Activated CD8-positive, alpha-beta memory T cell treated with anti-CD3 and anti-CD28 coated beads, Interleukin-2, amount 50 U/mL, for 48 hours (primary cell): ENCODE results near the gene CNTN1.

Source experiments
- DNase-seq: peaks from one replicate; pipeline ENCODE4 v3.0.0-alpha.2; 2020

CNTN1 gene

DNA sequence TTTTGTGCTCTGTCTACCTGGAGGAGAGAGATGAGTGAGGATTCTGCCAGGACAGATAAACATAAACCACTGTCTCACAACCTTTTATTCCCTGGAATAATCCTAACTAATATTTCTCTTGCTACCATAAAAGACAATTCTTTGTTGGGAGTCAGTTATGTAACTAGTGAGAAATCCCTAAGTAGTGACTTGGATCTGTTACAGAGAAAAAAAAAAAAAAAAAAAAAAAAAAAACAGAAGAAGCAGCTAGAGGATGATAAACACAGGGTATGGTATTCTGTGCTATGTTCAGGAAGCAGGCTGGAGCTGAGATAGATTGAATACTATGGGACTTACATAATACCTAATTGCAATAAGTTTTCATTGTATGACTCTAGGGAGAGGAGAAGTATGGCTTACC lies 178.7 kb downstream of the CNTN1 start:
- no peak for DNase-seq

DNA sequence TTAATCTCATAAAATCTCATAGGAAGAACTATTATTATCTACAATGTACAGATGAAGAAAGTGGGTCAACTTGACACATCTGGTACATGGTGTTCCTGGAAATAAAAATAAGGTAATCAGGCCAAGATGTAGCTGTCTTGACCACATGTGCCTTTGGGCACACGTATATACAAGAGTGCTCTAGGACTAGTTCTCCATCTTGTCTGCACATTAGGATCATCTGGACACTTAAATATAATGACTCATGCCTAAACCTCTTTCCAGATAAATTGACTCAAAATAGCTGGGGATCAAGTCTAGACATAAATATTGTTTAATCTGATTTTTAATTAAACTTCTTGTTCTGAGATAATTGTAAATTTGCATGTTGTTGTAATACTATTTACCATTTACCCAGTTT lies 182.6 kb downstream of the CNTN1 start:
- no peak for DNase-seq

DNA sequence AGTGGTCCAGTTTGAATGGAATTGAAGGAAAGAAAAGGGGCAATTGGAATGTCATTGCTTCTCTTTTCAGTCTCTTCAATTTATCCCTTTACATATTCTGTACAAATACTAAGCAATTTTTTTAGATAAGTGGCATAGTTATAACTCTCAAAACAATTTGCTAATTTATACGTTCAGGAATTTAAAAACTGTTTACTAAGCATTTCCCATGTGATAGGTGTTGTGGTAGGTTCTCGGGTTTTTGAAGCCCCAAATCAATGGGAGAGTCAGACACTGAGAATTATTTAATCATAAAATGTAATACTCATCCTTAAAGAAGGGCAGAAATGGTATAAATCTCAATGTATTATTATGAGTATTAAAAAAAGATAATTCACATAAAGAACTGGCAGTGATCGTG lies 197.1 kb downstream of the CNTN1 start:
- no peak for DNase-seq

DNA sequence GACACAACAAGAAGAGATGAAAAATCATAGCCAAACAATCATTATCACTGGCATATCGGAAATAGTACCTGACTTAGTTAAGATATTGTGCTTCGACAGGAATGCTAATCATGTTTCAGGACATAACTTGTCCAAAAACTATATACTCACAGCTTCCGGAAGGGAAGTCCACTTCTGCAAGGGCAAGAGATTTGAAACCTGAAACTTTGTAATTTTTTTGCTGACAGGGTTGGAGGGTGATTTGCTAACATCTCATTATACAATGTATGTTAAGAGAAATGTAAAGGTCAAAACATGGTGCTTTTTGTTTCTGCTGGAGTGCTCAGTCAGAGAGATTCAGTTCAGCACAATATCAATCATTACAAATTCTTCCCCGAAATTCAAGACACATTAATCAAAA lies 200.3 kb downstream of the CNTN1 start:
- no peak for DNase-seq

DNA sequence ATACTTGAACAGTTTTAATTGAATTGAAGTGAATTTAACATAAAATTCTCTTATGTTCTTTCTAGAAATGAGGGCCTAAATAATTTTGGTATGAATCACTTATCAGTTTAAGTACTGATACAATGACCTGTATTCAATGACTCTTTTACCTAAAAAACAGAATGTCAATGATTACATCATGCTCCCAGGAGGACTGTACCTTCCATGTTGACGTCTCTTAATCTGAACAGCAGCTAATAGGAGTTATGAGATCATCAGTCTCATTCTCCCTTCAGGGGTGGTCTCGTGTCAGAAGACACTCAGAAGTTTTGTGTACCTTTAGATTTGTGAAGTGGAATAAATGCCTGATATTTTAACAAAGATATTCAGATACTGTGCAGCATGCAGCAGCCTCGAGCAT lies 206.3 kb downstream of the CNTN1 start:
- no peak for DNase-seq

DNA sequence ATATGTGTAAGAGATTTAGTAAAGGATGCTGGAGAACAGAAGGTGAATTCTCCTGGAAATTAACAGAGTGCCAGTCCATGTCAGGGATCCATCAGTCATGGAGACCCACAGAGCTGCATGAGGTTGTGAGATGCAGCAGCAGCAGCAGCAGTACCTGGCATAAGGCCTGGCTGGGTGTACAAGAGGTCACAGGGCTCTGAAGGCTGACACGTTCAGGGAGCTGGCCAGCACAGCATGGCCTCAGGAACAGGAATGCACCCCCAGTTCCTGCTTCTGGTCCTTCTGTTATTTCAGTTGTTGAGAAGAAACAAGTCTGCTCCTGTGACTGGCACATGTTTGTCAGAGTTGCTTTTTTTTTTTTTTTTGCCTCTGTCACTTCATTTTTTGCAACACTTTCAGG lies 210.8 kb downstream of the CNTN1 start:
- DNase-seq: no peak

DNA sequence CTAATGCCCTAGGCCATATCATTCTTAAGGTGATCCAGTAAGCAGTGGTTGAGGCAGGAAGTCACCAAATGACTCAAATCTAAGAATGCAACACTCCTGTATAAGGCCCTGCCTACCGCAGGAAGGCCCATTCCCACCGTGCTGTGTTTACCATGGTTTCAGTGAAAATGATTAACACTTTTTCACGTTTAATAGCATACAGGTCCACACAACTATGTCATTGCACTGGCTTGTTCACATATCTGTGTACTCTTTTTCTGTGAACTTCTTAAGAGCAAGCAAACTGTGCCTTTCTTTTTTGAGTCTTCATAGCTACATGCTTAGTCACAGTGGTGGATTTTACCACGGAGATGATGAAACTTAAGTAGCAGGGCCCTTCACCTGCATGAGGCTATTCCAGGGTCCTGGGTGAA lies 214.9 kb downstream of the CNTN1 start:
- DNase-seq: no peak

DNA sequence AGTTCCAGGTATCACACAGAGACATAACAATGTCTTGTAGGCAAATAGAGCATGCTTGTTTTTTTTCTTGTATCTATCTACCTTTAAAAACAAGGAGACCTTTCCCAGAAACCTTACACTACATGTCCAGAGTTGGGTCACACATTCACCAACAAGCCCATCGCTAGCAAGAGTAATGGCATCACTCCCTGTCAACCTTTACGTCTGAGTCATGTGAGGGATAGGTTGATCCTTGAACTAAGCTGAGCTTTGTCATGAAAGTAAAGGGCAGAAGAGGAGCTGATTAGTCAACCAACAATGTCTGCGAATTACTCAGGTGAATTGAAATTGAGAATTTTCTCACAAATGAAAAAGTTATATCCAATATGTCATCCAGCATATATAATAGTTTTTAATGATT lies 219.4 kb downstream of the CNTN1 start:
- DNase-seq: no peak

DNA sequence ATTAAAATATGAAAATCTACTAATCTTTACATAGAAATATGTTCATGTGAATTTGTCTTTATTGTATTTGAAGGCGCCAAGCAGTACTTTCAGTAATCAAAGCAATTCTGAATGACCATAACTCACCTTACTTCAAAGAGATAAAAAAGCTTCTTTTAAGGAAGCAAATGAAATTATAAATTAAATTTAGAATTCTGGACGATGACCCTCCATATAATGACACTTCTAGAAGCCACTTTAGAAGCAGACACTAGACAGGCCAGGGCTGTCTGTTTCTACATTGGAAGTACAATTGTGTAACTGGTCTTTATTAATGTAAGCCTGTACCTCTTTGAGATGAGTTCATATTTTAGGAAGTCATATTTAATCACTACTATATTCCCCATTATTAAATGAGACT lies 222.9 kb downstream of the CNTN1 start:
- DNase-seq: no peak

DNA sequence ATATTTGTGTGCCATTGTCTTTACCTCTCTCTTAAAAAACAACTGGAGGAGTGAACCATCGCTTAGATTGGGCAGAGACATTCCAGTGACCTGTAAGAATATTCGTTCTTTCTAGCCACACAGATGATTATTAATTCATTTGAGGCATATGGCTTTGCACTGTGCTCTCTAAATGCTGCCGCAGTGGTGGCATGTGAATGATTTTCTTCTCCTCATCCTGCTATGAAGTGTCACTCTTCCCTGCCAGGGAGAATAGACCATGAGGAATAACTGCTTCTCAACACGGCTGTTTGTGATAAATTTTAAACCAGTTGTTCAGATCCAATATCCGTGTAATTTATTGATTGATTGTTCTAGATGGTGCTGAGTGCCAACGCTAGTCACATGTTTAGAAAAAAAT lies 225.3 kb downstream of the CNTN1 start:
- no peak for DNase-seq

DNA sequence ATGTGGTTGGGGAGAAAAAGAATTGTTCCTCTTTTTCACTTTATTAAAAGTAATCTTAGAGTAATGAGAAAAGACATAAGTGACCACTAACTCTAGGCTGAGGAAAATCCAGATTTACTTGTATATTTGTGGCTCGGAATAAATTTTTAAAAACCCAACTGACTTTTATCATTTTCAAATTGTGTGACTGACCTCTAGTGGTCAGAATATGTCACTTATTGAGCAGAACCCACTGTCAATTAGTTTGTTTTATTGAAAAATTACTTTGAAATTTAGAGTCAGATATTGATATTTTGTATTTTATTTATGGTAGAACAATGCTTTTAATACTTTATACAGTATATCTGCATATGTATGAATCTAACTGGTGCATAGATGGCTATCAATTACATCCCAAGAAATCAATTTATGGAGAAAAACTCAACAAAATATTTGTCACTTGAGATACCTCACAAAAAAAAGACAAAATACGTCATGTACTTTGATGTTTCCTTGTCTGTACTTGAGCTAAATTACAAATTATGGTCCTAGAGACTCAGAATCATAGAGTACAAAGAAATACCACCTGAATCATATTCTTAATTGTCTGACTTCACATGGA lies 229.4 kb downstream of the CNTN1 start:
- DNase-seq: no peak

DNA sequence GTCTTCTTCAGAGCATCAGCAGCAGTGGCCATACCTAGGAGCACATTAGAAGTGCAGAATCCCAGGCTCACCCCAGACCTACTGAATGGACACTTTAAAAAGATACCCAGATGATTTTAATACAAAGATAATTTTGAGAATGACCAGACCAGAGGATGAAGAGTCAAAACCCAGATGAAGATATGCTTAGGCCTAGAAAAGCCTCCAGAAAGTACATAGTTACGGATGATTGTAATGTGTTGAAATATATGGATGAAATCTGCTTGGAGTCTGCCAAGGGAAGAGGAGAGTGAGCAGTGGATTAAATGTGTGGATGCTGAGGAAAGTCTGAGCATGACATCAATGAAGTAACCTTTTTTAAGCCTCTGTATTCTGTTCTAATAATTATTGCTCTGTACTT lies 245.7 kb downstream of the CNTN1 start:
- DNase-seq: no peak

DNA sequence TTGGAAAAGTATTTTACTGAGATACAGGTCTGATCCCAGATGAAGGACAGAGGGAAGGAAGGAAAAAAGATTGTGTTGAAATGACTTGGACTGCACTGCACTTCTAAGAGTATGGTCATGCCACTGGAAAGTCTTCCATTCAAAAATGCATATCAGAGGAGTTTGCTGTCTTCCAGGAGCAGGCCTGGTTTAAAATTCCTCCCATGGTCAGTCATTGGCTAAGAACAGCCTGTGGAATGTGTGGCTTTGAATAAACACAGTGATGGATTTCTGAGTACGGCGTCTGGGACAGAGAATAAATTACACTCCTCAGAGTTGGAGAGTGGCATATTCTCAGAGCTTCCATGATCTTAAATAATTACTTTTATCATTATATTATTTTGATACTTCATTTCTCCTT lies 250.1 kb downstream of the CNTN1 start:
- no peak for DNase-seq

DNA sequence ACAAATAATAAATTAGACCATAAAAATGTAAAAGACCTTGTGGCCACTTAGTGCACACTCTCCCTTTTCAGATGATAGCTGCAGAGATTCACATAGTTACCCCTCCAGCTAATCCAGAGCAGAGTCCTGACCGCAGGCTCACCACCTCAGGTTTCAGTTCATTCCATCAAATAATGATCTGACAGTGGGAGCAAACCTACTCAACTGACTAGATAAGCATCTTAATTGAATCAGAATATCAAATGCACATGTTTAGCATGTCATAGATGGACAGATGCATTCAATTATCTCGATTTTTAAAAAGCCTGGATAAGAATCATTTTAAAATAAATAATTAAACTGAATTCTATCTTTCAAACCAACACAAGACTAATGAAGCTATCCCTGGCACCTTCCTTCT lies 253.5 kb downstream of the CNTN1 start:
- no peak for DNase-seq

DNA sequence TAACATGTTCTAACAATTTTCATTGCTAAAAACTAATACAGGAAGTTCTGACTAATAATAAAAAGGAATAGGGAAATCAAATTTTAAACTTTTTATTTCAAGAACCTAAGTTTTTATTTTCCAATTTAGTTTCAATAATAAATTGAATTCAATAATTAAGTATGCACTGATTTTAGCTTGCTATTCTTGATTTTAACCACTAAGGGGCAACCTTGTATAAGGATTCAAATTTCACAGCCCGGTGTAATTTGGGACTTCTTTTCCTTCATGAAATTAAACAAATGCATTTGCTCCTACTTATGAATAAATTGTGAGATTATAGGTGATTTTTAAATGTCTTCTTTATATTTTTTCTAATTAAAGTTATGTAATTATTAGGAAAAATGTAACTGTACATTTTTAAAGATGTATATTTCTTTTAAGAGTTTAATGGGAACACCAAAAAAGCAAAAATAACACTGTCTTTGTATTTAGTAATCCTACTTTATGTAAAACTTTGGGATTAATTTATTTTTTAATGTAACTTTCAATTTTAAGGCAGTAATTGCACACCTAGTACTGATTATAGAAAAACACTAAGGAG lies 254.5 kb downstream of the CNTN1 start:
- no peak for DNase-seq

DNA sequence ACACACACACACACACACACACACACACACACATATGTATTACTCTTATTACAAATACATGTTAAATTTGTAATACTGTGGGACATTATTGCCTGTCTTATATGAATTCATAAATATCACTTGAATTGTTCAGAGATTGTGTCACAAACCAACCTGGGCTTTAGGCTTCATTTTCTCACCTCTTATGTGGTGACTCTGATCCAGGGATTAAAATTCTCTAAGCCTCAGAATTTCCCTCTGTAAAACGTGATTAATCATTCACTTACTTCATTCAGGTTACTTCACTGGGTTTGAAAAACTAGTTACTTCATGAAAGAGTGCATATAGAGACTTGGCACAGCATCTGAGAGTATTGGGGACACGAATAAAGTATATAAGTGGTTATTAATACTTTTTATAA lies 255.6 kb downstream of the CNTN1 start:
- no peak for DNase-seq

DNA sequence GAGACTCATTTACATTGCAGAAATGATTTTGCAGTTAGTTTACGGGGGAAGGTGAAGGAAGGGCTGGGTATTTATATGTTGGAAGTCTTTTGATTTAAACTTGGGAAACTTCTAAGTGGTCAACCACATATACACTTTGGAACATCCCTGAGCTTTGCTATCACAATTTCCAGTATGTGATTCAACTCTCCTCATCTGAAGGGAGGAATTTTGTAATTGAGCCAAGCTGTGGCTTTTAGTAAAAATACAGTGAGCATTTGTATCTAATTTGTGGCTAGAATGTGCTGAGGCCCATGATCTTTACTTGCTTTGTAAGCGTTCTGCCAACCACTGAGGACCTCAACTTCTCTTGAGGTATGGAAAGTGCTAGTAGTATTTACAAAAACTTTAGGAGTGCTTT lies 260.8 kb downstream of the CNTN1 start:
- DNase-seq: no peak

DNA sequence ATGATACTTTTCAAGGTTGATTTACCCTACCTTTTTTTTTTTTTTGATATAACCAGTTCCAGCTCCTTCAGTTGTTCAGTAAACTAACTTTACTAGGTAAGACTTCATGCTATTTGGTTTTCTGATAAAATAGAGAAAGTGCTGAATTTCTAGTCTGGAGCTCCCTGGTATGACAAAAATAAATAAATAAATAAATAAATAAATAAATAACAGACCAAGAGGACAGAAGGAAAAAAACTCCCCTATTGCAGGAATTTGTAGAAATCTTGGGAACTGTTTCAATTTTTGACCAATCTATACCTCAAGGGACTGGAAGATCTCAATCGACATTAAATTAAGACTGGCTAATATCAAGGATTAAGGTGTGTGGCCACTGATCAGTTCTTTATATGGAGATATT lies 265.2 kb downstream of the CNTN1 start:
- DNase-seq: no peak

DNA sequence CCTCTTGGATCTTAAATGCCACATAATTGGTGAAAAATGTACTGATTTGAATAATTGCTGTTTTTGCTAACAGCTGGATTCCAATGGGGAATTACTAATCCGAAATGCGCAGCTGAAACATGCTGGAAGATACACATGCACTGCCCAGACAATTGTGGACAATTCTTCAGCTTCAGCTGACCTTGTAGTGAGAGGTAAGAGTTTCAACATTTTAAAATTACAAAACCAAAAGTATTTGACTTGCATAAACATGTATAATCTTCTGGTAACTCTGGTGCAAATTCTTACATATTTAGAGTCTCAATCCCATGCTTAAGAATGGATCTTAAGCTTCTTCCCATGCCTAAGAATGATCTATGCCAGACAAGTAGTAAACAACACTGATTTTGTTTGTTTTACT lies 266.8 kb downstream of the CNTN1 start:
- no peak for DNase-seq

DNA sequence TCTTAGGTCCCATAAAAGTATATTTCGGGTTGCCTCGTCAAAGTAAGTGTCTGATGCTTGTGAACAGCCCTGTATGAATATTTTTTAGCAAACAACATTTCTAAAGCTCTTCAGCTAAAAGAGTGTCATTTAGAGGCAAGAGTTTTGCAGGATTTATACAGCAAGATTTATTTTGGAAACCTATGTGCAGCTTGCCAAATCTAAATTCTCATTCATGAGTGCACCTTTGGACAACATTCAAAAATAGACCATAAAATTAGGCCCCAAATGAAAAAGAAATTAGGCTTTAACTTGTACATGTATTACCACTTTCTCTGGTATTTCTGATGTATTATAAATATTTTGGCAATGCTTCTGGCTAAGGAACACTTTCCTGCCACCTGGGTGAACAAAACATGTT lies 271.5 kb downstream of the CNTN1 start:
- no peak for DNase-seq

DNA sequence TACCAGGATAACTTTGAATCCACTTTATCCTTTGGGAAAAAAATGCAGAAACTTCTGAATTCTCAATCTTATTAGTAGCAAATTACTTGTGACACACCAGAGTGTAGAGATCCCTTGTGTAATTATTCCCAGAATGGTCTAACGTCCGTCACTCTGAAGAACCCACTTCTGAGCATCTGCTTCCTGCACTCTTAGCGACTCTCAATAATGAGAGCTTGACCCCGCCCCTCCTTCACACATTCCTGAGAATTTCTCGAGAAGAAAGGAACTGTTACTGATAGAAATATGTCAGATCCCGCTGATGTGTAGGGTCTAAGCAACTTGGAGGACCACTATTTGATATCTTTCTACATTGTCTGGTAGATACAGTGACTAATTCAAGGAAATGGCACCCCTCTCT lies 277.6 kb downstream of the CNTN1 start:
- DNase-seq: no peak

DNA sequence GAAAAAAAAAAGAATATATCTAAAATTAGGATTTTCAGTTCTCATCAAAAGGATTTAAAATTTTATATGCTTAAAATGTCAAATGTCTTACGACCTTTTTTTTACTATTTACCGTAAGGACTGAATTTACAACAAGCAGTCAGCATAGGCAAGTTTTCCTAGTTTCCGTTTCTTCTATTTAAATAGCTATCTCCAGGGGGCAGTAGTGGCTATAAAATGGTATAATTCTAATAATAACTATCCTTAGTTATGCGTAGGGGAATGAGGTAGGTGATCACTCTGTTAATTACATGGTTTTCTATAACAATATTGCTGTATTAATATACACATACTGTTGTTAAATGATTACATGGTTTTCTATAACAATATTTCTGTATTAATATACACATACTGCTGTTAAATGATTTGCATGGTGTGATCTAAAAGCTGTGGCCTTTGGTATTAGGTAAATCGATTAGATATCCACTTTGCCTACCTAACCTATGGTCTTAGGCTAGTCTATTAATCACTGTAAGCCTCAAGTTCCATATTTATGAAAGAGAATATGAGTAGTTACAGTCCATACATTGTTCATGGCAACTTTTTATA lies 278.2 kb downstream of the CNTN1 start:
- DNase-seq: no peak

DNA sequence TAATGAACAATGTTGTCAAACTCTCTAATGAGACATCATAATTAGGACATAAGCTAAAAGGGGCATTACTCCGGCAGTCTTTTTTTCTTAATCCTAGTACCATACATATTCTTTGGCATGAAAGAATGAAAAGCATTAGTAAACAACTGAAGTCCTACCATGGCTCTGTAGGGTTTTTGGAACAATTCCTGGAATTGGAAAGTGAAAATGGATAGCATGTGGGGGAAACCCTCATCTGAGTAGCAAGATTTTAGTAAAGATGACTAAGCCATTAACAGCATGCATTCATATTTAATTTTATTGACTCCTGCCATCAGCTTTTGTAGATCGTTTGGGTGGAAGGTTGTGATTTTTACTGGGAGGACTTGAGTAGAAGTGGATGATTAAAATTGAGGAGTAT lies 279.7 kb downstream of the CNTN1 start:
- DNase-seq: no peak

DNA sequence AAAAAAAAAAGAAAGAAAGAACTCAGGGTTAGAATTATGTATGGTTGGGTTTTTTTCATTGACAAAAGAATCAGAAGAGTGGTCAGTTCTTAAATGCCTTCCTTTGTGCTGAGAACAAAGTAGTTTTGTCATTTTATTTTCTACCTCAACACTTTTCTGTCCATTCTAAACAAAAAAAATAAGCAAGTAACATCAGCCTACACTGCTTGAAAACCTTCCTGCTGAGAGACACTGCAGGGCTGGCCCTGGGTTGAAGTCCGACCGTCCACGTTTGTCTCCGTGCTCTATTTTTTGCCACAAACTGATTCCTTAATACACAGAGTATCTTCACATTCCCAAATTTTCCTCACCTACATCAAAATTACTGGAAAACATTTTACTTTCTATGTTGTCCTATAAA lies 284.3 kb downstream of the CNTN1 start:
- no peak for DNase-seq

DNA sequence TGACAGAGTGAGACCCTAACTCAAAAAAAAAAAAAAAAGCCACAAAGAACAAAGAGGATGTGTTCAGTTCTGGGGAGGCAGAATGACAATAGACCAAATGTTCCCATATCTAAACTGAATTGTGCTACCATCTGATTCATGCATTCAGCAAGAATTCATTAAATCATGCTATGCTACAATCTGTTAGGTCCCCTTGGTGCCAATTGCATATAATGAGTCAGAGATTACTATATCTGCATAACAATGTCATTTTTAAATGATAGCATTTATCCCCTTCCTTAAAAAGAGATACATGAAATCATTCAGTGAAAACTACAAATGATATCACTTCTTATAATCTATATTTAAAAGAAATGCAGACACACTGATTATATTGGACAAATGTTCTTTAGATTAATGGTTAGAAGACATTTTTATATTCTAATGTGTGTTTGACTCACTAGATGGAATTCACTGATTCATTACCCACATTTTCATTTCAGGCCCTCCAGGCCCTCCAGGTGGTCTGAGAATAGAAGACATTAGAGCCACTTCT lies 288.3 kb downstream of the CNTN1 start:
- no peak for DNase-seq
